K562 (cell line): ENCODE data around the gene CTPS2. TPM values are rescaled to one million over a fixed set of nuclear protein-coding genes. Genes with fewer than 3 reads are reported as not detected.
A peak's percentile ranks its signal among the peaks of the same experiment; 100 is the strongest.

Source experiments
- CBX1 ChIP-seq: sonication (generic); IDR thresholded peaks from 2 replicates; pipeline ENCODE4 v1.6.1; 2016; ENCODE audit warnings: antibody characterized with exemption, low read depth, mild to moderate bottlenecking
- ESRRB ChIP-seq: fragments of 250-450 bp; sonication (Bioruptor Pico); IDR thresholded peaks from 2 replicates; pipeline ENCODE4 v1.5.0; 2020; ENCODE audit warnings: mild to moderate bottlenecking, moderate library complexity, borderline replicate concordance
- HNRNPH1 ChIP-seq: fragments of 200-400 bp; formaldehyde crosslinking; optimal IDR thresholded peaks from 2 replicates; pipeline ENCODE3; 2017; ENCODE audit warnings: low read depth, mild to moderate bottlenecking, low read length, moderate library complexity
- MAFF ChIP-seq: IDR thresholded peaks from 2 replicates; pipeline ENCODE4 v1.6.1; 2012; ENCODE audit warnings: low read length, improper control_type of control experiment
- MCM7 ChIP-seq, 2 experiments: fragments of 450-650 bp; IDR thresholded peaks; 2 replicates each; pipeline ENCODE4 v1.6.1; 2016 to 2018
- OTX1 ChIP-seq: fragments of 450-650 bp; formaldehyde crosslinking; IDR thresholded peaks from 2 replicates; pipeline ENCODE4 v1.4.0; 2022; ENCODE audit warnings: mild to moderate bottlenecking
- POLR2AphosphoS2 ChIP-seq: IDR thresholded peaks from 2 replicates; pipeline ENCODE4 v1.6.1; 2012; ENCODE audit warnings: low read length, improper control_type of control experiment
- POU5F1 ChIP-seq: fragments of 150-350 bp; IDR thresholded peaks from 2 replicates; pipeline ENCODE4 v1.6.1; 2014; ENCODE audit warnings: borderline replicate concordance, low read length, low read depth, mild to moderate bottlenecking; ENCODE audit not compliant: partially characterized antibody
- TEAD2 ChIP-seq: fragments of 450-650 bp; IDR thresholded peaks from 2 replicates; pipeline ENCODE4 v1.6.1; 2016; ENCODE audit warnings: missing genetic modification characterization, control low read depth, missing compliant biosample characterization
- ZFP1 ChIP-seq: fragments of 450-650 bp; formaldehyde crosslinking; IDR thresholded peaks from 2 replicates; pipeline ENCODE4 v1.4.0; 2020; ENCODE audit warnings: mild to moderate bottlenecking, mixed read lengths
- ZNF165 ChIP-seq: fragments of 250-450 bp; sonication (Bioruptor Pico); IDR thresholded peaks from 2 replicates; pipeline ENCODE4 v1.4.0; 2020; ENCODE audit warnings: borderline replicate concordance
- ZNF263 ChIP-seq: sonication (generic); formaldehyde crosslinking; IDR thresholded peaks from 2 replicates; pipeline ENCODE4 v1.8.0; 2022; ENCODE audit warnings: mild to moderate bottlenecking, missing genetic modification reagents, borderline replicate concordance
- ZNF431 ChIP-seq: sonication (generic); formaldehyde crosslinking; IDR thresholded peaks from 2 replicates; pipeline ENCODE4 v1.8.0; 2022; ENCODE audit warnings: mild to moderate bottlenecking, missing genetic modification reagents
- polyA plus RNA-seq, 8 experiments: library from polyadenylated mRNA; depleted of rRNA in 4 of 8; stranded (reverse) in 5 of 8; unstranded in 3 of 8; fragments of >200 nt; fragmentation: Nextera tagmentation in 2 of 8; fragmentation: Illumina TruSeq in 1 of 8; extraction: Ambion mirVana in 2 of 8; extraction: Trizol in 1 of 8; gene quantifications; 2 replicates each; pipeline versions ENCODE4 v1.2.1 to v1.2.3, GENCODE V29; 2011 to 2014; ENCODE audit warnings: inconsistent platforms in 1 of 8, missing spikeins in 1 of 8
- total RNA-seq, 7 experiments: library from RNA; depleted of rRNA in 6 of 7; stranded (reverse); fragments of >200 nt in 6 of 7; fragmentation: Illumina TruSeq in 2 of 7; extraction: Trizol in 2 of 7; gene quantifications; 2 replicates each; pipeline versions ENCODE4 v1.2.1 to v1.2.3, GENCODE V29; 2011 to 2021; ENCODE audit warnings: low replicate concordance in 1 of 7
- TF ChIP-seq, protein P1 (sequence below): fragments of 450-650 bp; IDR thresholded peaks from 2 replicates; pipeline ENCODE4 v1.6.1; 2018; ENCODE audit not compliant: partially characterized antibody
- TF ChIP-seq, protein P2 (sequence below): fragments of 250-450 bp; sonication (Bioruptor Pico); IDR thresholded peaks from 2 replicates; pipeline ENCODE4 v1.8.0; 2022; ENCODE audit warnings: inconsistent platforms
- TF ChIP-seq, protein P3 (sequence below), 2 experiments: fragments of 450-650 bp in 1 of 2; sonication (generic) in 1 of 2; formaldehyde crosslinking; conservative IDR thresholded peaks; 2 replicates each; pipeline versions ENCODE4 v1.4.0 to v1.8.1; 2020 to 2022; ENCODE audit warnings: mild to moderate bottlenecking in 1 of 2, missing genetic modification reagents in 1 of 2
- TF ChIP-seq, protein P4 (sequence below): fragments of 250-450 bp; sonication (Bioruptor Pico); IDR thresholded peaks from 2 replicates; pipeline ENCODE4 v1.8.0; 2021; ENCODE audit warnings: borderline replicate concordance, mild to moderate bottlenecking, moderate library complexity; ENCODE audit not compliant: poor library complexity, severe bottlenecking
- TF ChIP-seq, protein P5 (sequence below): sonication (generic); formaldehyde crosslinking; IDR thresholded peaks from 2 replicates; pipeline ENCODE4 v1.8.0; 2023; ENCODE audit warnings: mild to moderate bottlenecking, missing genetic modification reagents

CTPS2 gene
- total and polyA plus RNA-seq, 9 of the 15 experiments (the other 6 are each of a cell fraction or from before 2014, with no cell fraction given) = 5.4 to 19.5 (median 14.1) TPM

DNA sequence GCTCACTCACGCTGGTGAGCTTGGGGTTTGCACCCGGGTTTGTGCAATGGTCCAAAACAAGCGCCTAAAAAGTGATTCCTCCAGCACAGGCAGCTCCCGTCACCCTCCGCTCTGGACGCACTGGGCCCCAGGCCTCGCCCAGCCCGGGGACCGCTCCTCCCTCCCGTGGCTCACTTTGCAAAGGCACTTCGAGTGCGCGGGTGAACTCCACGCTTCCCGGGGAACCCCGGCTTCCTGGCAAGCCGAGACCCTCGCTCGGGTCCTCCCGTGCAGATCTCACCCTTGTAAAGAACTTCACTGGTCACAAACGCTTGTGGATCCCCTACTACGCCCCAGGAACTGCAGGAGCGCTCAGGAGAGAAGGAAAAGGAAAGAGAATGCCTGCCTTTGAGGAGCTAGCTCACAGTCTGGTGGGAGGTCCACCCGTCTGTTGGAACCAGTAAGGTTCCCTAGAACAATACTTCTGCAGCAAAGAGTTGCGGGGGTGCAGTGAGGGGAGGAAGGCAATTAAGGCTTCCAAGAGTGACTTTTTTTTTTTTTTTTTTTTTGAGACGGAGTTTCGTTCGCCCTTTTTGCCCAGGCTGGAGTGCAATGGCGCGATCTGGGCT lies at the start of gene CTPS2 (continued):
- TF ChIP-seq, protein P1, sequence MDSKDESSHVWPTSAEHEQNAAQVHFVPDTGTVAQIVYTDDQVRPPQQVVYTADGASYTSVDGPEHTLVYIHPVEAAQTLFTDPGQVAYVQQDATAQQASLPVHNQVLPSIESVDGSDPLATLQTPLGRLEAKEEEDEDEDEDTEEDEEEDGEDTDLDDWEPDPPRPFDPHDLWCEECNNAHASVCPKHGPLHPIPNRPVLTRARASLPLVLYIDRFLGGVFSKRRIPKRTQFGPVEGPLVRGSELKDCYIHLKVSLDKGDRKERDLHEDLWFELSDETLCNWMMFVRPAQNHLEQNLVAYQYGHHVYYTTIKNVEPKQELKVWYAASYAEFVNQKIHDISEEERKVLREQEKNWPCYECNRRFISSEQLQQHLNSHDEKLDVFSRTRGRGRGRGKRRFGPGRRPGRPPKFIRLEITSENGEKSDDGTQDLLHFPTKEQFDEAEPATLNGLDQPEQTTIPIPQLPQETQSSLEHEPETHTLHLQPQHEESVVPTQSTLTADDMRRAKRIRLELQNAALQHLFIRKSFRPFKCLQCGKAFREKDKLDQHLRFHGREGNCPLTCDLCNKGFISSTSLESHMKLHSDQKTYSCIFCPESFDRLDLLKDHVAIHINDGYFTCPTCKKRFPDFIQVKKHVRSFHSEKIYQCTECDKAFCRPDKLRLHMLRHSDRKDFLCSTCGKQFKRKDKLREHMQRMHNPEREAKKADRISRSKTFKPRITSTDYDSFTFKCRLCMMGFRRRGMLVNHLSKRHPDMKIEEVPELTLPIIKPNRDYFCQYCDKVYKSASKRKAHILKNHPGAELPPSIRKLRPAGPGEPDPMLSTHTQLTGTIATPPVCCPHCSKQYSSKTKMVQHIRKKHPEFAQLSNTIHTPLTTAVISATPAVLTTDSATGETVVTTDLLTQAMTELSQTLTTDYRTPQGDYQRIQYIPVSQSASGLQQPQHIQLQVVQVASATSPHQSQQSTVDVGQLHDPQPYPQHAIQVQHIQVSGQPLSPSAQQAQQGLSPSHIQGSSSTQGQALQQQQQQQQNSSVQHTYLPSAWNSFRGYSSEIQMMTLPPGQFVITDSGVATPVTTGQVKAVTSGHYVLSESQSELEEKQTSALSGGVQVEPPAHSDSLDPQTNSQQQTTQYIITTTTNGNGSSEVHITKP = no peak
- no peak for TF ChIP-seq ZNF431 (CRISPR knock-in tag)
- TF ChIP-seq POU5F1 = no peak
- no peak for TF ChIP-seq ESRRB (CRISPR knock-in tag)
- TF ChIP-seq, protein P2, sequence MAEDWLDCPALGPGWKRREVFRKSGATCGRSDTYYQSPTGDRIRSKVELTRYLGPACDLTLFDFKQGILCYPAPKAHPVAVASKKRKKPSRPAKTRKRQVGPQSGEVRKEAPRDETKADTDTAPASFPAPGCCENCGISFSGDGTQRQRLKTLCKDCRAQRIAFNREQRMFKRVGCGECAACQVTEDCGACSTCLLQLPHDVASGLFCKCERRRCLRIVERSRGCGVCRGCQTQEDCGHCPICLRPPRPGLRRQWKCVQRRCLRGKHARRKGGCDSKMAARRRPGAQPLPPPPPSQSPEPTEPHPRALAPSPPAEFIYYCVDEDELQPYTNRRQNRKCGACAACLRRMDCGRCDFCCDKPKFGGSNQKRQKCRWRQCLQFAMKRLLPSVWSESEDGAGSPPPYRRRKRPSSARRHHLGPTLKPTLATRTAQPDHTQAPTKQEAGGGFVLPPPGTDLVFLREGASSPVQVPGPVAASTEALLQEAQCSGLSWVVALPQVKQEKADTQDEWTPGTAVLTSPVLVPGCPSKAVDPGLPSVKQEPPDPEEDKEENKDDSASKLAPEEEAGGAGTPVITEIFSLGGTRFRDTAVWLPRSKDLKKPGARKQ (CRISPR knock-in tag) = no peak
- TF ChIP-seq OTX1 (CRISPR knock-in tag) = no peak
- TF ChIP-seq MCM7 (IDR thresholded peaks at IDR 0.05) = no peak
- no peak for TF ChIP-seq CBX1
- no peak for TF ChIP-seq ZNF165 (CRISPR knock-in tag)
- TF ChIP-seq, protein P3, sequence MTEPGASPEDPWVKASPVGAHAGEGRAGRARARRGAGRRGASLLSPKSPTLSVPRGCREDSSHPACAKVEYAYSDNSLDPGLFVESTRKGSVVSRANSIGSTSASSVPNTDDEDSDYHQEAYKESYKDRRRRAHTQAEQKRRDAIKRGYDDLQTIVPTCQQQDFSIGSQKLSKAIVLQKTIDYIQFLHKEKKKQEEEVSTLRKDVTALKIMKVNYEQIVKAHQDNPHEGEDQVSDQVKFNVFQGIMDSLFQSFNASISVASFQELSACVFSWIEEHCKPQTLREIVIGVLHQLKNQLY (CRISPR knock-in tag; conservative IDR thresholded peaks at IDR 0.05) = no peak
- no peak for TF ChIP-seq MAFF
- TF ChIP-seq, protein P4, sequence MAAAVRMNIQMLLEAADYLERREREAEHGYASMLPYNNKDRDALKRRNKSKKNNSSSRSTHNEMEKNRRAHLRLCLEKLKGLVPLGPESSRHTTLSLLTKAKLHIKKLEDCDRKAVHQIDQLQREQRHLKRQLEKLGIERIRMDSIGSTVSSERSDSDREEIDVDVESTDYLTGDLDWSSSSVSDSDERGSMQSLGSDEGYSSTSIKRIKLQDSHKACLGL (CRISPR knock-in tag) = no peak
- TF ChIP-seq TEAD2 (tag) = no peak
- no peak for TF ChIP-seq POLR2AphosphoS2
- peak; percentile 52; the same call in 1 of the 2 replicates for TF ChIP-seq ZNF263 (CRISPR knock-in tag)
- TF ChIP-seq, protein P5, sequence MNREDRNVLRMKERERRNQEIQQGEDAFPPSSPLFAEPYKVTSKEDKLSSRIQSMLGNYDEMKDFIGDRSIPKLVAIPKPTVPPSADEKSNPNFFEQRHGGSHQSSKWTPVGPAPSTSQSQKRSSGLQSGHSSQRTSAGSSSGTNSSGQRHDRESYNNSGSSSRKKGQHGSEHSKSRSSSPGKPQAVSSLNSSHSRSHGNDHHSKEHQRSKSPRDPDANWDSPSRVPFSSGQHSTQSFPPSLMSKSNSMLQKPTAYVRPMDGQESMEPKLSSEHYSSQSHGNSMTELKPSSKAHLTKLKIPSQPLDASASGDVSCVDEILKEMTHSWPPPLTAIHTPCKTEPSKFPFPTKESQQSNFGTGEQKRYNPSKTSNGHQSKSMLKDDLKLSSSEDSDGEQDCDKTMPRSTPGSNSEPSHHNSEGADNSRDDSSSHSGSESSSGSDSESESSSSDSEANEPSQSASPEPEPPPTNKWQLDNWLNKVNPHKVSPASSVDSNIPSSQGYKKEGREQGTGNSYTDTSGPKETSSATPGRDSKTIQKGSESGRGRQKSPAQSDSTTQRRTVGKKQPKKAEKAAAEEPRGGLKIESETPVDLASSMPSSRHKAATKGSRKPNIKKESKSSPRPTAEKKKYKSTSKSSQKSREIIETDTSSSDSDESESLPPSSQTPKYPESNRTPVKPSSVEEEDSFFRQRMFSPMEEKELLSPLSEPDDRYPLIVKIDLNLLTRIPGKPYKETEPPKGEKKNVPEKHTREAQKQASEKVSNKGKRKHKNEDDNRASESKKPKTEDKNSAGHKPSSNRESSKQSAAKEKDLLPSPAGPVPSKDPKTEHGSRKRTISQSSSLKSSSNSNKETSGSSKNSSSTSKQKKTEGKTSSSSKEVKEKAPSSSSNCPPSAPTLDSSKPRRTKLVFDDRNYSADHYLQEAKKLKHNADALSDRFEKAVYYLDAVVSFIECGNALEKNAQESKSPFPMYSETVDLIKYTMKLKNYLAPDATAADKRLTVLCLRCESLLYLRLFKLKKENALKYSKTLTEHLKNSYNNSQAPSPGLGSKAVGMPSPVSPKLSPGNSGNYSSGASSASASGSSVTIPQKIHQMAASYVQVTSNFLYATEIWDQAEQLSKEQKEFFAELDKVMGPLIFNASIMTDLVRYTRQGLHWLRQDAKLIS (CRISPR knock-in tag) = no peak
- no peak for TF ChIP-seq HNRNPH1
- TF ChIP-seq ZFP1 = no peak
